Measurements from ENCODE around the gene GLIPR1L1.
"Not testable (repeated sequence)": the region's sequence is repeated elsewhere in the genome, so short reads cannot be mapped to it uniquely, and the experiment has no call there.

GLIPR1L1 gene, protein sequence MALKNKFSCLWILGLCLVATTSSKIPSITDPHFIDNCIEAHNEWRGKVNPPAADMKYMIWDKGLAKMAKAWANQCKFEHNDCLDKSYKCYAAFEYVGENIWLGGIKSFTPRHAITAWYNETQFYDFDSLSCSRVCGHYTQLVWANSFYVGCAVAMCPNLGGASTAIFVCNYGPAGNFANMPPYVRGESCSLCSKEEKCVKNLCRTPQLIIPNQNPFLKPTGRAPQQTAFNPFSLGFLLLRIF

DNA sequence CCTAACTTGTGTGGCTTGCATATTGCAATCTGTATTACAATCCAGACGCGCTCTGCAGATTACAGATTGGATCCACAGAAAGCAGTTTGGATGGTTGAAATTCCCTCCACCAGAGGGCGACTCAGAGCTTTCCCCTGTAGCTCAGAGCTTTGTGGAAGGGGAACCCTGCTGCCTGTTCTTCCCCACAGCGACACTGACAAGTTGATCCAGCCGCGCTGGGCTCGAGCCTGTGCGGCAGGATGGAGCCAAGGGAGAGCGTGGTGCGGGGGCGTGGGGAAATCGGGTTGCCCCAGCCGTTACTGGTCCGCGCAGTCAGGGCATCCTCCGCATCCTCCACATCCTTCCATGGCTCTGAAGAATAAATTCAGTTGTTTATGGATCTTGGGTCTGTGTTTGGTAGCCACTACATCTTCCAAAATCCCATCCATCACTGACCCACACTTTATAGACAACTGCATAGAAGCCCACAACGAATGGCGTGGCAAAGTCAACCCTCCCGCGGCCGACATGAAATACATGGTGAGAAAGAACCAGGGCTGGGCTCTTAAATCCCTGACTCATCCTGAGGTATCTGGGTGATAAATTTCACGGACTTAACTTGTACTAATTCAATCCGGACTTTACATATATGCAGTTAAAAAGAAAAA, at the start of gene GLIPR1L1:
TSS of gene GLIPR1L1 (plus strand) at position 287 of the 647 bp plus-strand sequence. CDS start at position 346, 59 bp downstream.
- DNase-seq (ENCODE audit: low read depth in 2 of 2): peak; percentile 78

DNA sequence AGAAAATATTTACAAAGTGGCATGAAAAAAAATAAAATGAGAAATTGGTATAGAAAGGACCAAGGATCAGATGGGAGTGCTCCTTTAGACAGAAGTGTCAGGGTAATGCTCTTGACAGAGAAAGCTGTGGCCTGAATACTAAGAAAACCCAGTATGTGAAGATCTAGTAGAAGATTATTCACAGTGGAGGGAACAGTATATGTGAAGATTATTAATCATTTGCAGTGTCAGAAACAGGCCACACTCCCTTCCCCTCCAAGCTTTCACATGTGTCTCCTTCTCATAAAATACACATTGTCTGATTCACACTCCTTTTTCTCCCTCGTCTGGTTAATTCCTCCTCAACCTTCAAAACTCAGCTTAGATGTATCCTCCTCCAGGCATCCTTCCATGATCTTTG, 45.6 kb upstream of the GLIPR1L1 start:
- no peak for DNase-seq (ENCODE audit: low read depth in 2 of 2)

DNA sequence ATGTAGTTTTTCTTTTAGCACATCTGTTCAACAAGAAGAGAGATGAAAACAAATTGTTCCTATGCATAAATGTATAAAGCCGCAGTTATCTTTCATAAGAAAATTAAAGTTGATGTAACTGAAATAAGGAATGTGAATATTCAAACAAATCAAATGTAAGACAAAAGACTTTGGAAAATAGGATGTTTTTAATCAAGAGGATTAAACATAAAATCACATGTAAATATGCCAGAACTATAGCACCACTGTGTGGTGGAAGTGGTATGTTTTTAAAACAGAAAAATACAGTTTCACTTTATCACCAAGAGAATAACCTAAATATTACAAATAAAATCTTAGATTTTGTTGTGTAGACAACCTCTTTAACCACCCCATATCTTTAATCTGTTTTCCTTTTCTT, 44.7 kb upstream of the GLIPR1L1 start:
- no peak for DNase-seq (ENCODE audit: low read depth in 2 of 2)

DNA sequence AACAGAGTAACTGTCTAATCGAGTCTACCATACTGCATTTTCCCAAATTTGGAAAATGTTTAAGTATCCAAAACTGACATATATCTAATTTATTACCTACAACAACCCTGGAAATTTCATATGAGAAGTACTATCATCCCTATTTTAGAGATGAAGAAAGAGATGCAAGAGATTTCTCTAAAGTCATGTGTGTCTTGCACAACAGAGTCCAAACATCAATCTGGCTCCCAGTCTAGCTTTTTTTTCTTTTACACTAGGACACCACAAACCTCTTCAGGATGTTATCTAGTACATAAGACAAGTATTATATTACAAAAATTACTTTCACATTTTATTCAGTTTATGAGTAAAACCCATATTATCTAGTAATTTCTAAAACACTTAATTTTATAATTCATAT, 43.5 kb upstream of the GLIPR1L1 start:
- DNase-seq (ENCODE audit: low read depth in 2 of 2): no peak

DNA sequence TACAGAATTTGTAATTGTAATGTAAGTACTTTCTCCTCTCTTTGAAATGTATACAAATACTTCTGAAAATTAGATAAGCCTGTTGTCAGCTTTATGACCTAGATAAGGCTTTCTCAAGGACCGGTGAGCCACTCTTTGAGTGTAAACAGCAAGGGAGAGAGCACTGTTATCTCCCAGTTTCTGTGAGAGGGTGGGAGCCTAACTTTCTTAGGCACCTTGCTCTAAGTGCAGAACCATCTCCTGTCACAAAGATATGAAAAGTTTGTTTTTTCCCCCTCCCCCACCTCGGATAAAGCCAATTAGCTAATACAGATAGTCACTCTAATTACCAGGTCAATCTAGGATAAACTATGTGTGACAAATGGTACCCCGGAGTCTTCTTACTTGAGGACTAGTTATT, 40.1 kb upstream of the GLIPR1L1 start:
- DNase-seq (ENCODE audit: low read depth in 2 of 2): no peak

DNA sequence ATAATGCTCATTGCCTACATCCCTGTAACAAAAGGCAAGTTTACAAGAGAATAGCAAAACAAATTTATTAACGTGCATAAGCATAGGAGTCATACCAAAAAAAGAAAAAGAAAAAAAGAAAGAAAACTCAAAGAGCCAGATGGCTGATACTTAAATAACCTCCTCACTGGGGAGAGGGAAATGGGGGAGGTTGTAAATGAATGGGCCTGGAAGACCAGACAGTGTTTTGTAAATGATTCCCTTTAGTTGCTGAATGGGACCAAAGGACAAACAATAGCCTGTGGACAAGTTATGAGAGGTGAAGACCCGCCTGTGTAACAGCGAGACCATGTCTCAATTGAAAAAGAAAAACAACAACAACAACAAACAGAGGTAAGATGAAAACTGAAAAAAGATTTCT, 39.7 kb upstream of the GLIPR1L1 start:
- no peak for DNase-seq (ENCODE audit: low read depth in 2 of 2)

DNA sequence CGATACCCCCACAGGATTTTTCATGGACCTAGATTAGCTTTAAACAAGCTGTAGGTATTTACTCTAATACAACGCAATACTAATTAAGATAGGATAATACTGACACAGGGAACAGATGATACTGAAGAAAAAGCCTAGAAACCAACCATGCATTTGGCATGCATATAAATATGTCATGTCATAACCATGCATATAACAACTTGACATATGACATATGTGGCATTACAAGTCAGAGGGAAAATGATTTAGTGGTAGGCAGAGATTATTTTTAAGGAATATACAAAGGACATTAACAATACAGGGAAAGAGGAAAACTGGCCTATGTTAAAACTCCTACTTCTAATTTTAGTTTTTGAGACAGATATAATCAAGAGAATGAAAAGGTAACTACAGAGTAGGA, 32.2 kb upstream of the GLIPR1L1 start:
- no peak for DNase-seq (ENCODE audit: low read depth in 2 of 2)

DNA sequence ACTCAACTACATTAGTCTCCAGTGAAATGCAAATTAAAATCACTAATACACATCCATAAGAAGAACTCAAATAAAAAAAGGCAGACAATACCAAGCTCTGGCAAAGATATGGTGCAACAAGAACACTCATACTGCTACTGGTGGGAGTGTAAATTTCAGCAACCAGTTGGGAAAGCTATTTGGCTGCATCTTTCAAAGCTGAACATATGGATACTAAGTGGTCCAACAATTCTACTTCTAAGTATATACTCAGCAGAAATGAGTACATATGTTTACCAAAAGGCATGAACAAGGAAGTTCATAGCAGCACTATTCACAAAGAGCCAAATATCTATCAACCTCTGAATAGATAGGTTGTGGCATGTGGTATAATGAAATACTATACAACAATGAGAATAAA, 31.7 kb upstream of the GLIPR1L1 start:
- DNase-seq (ENCODE audit: low read depth in 2 of 2): no peak

DNA sequence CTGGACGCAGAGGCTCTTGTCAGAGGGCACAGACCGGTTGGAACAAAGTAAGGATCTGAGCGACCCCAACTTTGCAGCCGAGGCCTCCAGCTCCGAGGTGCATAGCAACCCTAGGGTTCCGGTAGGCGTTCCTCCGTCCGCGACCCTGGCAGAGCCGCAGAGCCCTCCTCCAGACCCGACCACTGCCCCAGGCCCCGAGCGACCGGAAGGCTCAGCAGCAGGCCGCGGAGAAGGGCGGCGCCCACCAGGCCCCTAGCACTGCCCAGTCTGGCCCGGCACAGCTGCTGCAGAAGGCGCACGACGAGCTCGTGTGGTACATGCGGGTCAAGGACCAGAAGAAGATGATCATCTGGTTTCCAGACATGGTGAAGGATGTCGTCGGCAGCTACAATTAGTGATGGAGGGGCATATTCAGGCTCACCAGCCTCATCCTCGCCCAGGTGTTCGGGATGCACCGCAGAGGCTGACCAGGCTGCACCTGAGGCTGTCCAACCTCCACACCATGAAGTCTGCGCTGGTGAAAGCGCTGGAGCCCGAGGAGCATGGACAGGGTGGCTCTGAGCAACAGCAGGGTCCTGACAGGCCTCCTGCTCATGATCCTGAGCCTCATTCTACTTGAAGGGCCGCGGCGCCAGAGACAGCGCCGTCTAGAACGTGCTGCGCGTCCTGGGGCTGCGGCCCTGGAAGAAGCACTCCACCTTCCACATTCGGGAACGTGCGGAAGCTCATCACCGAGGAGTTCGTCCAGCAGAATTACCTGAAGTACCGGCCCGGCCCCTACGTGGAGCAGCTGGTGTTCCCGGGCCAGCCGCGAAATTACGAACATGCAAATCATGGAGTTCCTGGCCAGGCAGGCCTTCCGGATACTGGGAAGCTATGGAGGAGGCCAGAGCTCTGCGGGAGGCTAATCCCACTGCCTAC, 28.8 kb upstream of the GLIPR1L1 start:
- no peak for DNase-seq (ENCODE audit: low read depth in 2 of 2)

DNA sequence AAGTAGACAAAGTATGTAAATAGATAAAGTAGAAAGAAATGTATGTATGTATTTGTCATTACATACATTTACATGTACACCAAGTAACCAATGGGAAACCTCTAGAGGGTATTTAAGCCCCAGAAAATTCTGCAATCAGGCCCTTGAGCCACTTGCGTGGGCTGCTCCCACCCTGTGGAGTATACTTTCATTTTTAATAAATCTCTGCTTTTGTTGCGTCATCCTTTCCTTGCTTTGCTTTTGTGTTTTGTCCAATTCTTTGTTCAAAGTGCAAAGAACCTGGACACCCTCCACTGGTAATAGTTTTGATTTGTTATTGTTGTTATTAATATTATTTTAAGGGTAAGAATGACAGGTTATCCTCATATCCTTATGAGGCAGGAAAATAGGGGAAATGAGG, 26.2 kb upstream of the GLIPR1L1 start:
- no peak for DNase-seq (ENCODE audit: low read depth in 2 of 2)

DNA sequence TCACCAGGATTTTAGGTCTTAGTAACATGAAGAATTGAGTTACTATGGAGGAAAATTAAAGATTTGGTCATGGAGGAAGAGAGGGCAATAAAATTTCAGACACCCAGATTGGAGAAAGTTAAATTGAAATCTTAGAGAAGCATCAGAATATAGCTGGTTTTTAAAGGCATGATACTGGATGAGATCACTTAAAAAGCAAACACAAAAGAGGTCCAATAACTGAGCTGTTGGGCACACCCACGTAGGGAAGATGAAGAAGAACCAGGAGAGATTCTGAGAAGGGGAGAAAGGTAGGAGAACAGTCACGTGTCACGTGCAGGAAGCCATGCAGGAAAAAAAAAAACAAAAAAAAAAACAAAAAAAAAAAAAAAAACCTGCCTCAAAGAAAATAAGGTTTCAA, 23.1 kb upstream of the GLIPR1L1 start:
- DNase-seq (ENCODE audit: low read depth in 2 of 2): no peak

DNA sequence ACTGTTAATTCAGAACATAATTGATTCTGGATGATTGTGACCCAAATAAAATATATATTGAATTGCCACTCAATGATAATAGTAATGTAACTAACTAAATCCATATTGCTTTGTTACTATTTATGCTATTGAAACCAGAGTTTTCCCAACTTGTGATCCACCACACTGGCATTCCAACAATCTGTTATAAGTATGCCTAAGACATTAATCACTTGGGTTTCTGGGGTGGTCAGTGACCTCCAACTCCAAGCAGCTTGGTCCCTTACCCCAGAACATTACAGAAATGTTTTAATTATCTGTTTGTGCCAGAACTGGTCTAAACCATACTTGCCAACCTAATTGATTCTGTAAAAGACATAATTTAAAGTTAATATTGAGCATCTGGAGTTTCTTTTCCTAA, 19.0 kb upstream of the GLIPR1L1 start:
- DNase-seq (ENCODE audit: low read depth in 2 of 2): no peak

DNA sequence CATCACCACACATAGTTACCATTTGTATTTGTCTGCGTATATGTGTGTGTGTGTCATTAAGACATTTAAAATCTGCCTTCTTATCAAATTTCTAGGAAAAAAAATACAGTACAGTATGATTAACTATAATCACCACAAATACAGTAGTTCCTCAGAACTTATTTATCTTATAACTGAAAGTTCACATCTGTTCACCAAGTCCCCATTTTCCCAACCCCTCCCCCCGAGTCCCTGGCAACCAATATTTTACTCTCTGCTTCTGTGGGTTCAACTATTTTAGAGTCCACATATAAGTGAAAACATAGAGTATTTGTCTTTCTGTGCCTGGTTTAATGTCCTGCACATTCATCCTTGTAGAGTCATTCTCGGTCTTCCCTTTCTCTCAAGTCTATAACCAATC, 16.7 kb upstream of the GLIPR1L1 start:
- no peak for DNase-seq (ENCODE audit: low read depth in 2 of 2)

DNA sequence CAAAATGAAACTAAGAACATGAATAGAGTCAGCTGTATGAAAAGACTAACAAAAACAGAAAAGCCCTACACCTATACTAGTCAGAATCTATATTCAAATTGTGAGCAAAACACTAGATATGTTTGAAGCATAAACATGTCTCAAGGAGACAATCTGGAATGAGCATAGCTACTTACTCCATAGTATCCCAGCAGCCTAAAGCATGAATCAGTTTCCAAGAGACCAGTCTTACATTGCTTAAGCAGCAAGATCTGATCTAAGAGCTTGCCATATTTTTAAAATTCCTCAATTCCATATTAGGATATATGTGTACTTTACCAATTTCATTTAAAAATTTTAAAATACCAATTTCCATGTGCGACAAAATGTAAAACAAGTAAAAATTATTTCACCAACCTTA, 12.0 kb upstream of the GLIPR1L1 start:
- no peak for DNase-seq (ENCODE audit: low read depth in 2 of 2)

DNA sequence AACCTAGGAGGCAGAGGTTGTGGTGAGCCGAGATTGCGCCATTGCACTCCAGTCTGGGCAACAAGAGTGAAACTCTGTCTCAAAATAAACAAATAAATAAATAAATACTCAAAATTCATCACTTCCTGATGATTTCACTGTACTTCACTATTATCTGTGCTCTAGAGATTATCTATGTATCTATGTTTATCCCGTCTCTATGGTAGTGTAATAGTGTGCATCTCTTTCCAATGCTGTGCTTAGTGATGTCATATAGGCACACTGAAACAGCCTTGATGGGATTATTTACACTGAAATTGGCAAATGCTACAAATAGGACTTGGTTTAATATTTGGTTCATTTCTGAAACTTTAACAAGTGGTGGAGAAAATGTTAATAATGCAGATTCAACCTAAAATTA, 10.8 kb upstream of the GLIPR1L1 start:
- no peak for DNase-seq (ENCODE audit: low read depth in 2 of 2)

DNA sequence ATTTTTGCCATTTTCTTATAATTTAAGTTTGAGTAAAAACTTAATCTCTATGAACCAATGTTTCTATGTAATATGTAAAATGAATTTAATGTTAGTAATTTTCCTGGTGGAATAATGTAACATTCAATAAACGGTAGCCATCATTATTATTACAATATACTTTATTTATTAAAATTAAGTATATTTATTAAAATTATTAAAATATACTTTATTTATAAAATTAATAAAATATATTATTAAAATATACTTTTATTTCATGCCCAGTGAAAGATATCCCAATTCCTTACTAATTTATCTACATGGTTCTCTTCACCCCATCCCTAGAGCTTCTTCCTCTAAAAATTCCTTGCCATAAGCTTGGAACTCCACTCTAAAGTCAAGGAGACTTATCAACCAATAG, 6.8 kb upstream of the GLIPR1L1 start:
- no peak for DNase-seq (ENCODE audit: low read depth in 2 of 2)

DNA sequence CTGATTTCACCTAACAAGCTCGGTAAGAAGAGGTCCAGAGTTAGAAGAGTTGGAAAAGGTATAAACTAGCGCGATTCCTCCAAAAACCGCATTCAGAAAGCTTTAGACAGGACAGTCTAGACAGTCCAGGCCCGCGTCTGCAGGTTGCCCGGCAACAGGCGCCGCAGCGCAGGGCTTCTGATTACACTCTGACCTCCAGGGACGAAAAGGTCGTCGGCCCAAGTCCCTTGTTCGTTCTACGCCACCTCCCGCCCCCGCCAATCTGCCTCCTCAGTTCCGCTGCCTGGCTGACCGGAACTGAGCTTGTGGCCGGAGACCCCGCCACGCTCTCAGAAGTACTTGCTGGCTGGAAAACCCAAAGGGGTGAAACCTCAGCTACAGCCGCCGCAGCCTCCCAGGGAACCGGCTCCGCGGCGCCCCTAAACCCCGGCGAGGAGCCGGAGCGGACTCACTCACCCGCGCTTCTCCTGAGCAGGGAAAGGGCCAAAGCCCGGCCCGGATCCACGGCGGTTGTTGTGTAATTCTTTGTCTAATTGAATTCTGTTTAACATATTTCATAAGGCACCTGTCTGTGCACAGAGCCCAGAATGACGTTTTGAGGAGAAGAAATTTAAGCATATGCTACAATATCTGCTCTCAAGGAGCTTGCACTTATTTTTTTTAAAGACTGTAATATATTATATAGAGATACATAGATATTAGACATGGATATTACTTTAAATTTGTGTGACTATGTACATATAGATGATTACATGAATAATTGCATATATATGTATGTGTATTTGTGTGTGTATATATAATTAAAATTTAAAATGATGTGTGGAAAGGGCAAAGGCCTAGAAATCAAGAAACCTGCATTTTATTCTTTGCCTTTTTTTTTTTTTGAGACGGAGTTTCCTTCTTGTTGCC, 4.3 kb upstream of the GLIPR1L1 start, which contains the start of gene CAPS2:
TSS of gene CAPS2 (minus strand) at position 407 of the 909 bp plus-strand sequence. CDS start 3,826 bp downstream, outside the sequence.
- DNase-seq (ENCODE audit: low read depth in 2 of 2): peak; percentile 40 to 47

DNA sequence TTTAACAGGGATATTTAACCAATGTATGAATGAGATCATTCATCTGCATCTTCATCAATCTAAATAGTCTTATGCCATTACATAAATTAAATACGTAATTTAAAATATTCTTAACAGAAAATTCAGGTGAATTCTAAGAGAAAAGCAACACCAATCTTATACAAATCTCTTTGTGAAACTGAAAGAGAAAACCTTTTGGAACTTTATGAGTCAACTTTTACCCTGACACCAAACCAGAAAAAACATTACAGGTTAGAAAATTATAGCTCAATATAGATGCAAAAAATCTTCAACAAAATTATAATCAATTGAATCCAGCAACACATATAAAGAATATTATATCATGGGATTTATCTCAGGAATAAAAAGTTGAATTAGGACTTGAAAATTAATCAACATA, 3.4 kb downstream of the GLIPR1L1 start:
- no peak for DNase-seq (ENCODE audit: low read depth in 2 of 2)

DNA sequence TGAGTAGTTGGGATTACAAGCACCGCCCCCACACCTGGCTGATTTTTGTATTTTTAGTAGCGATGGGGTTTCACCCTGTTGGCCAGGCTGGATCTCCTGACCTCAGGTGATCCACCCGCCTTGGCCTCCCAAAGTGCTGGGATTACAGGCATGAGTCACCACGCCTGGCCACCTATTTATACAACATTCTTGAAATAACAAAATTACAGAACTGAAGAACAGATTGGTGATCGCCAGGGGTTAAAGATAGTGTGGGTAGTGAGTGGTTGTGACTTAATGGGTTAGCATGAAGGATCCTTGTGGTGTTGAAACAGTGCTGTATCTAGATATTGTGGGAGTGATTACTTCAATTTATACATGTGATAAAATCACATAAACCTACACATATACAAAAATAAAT, 7.4 kb downstream of the GLIPR1L1 start:
- DNase-seq (ENCODE audit: low read depth in 2 of 2): no peak

DNA sequence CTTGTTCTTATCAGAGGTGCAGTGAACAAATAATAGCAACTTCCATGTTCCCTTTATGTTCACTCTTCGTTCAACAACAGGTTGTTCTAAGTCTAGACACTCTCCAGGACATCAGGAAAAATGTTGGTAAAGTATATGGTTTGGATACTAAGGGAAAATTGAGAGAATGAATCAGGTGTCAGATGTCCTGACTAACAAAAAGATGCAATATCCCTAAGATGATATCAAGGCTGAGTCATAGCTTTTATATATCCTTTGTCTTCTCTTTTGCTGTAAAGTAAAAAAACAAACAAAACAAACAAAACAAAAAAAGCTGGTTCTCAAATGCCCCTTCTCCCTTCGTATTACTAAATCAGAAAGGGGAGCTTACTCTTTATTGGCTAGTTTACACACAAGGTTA, 11.1 kb downstream of the GLIPR1L1 start:
- no peak for DNase-seq (ENCODE audit: low read depth in 2 of 2)

DNA sequence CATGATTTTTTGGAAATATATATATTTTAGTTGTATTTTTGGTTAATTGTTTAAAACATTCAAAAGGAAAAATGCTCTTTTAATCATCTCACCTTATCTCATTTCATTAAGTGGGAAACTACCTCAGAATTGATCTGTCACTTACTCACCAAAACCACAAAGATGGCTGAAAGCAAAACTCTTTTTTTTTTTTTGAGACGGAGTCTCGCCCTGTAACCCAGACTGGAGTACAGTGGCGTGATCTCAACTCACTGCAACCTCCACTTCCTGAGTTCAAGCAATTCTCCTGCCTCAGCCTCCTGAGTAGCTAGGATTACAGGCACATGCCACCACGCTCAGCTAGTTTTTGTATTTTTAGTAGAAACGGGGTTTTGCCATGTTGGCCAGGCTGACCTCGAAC, 11.7 kb downstream of the GLIPR1L1 start:
- not testable (repeated sequence) for DNase-seq (ENCODE audit: low read depth in 2 of 2)

DNA sequence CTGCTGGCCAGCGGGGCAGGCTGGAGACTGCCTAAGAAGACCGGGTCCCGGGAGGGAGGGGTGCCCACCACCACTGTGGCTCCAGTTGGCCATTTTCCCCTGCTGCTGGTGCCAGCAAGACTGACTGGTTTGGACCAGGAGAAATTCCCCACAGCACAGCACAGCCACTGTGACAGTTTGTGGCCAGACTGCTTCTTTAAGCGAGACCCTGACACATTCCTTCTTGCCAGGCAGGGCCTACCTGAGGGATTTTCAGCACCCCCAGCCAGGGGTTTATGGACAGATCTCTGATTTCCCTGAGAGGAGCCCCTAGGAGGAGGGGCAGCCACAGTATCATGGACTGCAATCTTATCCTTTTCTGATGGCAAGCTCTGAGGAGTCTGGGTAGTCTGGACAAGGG, 15.5 kb downstream of the GLIPR1L1 start:
- no peak for DNase-seq (ENCODE audit: low read depth in 2 of 2)
